ENCODE data around the gene NHSL2. TPM values are rescaled to one million over a fixed set of nuclear protein-coding genes. Genes with fewer than 3 reads are reported as not detected.

NHSL2 gene
- total and polyA plus RNA-seq, 2 experiments from 2014 or later, result 4.7 to 9.5 TPM

DNA sequence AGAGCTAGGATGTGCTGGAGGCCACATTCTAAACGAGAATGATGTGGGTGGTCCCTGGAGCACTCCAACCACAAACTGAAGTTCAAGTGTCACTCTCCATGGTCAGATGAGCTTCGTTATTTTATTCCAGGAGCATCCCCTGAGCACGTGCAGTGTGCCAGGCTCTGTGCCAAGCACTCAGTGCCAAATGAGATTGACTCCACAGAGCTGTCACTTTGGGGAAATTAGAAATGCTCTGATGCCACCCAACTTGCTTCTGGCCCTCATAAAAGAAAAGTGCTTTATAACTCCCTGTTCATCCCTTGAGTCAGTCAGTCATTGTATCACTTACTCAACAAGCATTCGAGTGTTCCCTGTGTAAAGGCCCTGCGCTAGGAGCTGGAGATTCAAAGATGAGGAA, 129.9 kb downstream of the NHSL2 start:
- peaks cover 8% of the 10 kb centered on the region for H3K4me1 Mint-ChIP-seq
- Histone ChIP-seq H3K4me3 (no peak overlapping the region), H2AFZ (no peak overlapping the region), H3F3A (replicated peaks; ENCODE audit: low read depth) (no peaks in the 10 kb centered on the region), H3K36me3 (ENCODE audit: insufficient read depth) (no peaks in the 10 kb centered on the region), H3K4me1 (ENCODE audit: insufficient read depth) (no peaks in the 10 kb centered on the region), H3K9me2 (ENCODE audit: insufficient read depth) (no peaks in the 10 kb centered on the region), H3K4me2 (no peak overlapping the region), H3K27me3 (ENCODE audit: insufficient read depth) (no peaks in the 10 kb centered on the region), H4K20me1 (replicated peaks; ENCODE audit: insufficient read depth) (no peaks in the 10 kb centered on the region), H3K79me2 (replicated peaks; ENCODE audit: insufficient read depth) (no peaks in the 10 kb centered on the region), H3K27ac (ENCODE audit: low read depth) (no peak overlapping the region)
- peaks cover 9% of the 10 kb centered on the region; the same call in 2 of the 3 replicates for H3K36me3 Mint-ChIP-seq (ENCODE audit: low read depth)
- no peak overlapping the region for H3K4me3 Mint-ChIP-seq
- ATAC-seq (no peak), DNase-seq (ENCODE audit: low spot score) (no peak)
- TF ChIP-seq JUNB (IDR thresholded peaks at IDR 0.05; ENCODE audit: unreplicated experiment), result no peak
- TF ChIP-seq ZNF114 (CRISPR knock-in tag; IDR thresholded peaks at IDR 0.05), result no peak
- TF ChIP-seq ZNF331 (CRISPR knock-in tag; IDR thresholded peaks at IDR 0.05; ENCODE audit: low read depth), result no peak
- TF ChIP-seq, protein P1, sequence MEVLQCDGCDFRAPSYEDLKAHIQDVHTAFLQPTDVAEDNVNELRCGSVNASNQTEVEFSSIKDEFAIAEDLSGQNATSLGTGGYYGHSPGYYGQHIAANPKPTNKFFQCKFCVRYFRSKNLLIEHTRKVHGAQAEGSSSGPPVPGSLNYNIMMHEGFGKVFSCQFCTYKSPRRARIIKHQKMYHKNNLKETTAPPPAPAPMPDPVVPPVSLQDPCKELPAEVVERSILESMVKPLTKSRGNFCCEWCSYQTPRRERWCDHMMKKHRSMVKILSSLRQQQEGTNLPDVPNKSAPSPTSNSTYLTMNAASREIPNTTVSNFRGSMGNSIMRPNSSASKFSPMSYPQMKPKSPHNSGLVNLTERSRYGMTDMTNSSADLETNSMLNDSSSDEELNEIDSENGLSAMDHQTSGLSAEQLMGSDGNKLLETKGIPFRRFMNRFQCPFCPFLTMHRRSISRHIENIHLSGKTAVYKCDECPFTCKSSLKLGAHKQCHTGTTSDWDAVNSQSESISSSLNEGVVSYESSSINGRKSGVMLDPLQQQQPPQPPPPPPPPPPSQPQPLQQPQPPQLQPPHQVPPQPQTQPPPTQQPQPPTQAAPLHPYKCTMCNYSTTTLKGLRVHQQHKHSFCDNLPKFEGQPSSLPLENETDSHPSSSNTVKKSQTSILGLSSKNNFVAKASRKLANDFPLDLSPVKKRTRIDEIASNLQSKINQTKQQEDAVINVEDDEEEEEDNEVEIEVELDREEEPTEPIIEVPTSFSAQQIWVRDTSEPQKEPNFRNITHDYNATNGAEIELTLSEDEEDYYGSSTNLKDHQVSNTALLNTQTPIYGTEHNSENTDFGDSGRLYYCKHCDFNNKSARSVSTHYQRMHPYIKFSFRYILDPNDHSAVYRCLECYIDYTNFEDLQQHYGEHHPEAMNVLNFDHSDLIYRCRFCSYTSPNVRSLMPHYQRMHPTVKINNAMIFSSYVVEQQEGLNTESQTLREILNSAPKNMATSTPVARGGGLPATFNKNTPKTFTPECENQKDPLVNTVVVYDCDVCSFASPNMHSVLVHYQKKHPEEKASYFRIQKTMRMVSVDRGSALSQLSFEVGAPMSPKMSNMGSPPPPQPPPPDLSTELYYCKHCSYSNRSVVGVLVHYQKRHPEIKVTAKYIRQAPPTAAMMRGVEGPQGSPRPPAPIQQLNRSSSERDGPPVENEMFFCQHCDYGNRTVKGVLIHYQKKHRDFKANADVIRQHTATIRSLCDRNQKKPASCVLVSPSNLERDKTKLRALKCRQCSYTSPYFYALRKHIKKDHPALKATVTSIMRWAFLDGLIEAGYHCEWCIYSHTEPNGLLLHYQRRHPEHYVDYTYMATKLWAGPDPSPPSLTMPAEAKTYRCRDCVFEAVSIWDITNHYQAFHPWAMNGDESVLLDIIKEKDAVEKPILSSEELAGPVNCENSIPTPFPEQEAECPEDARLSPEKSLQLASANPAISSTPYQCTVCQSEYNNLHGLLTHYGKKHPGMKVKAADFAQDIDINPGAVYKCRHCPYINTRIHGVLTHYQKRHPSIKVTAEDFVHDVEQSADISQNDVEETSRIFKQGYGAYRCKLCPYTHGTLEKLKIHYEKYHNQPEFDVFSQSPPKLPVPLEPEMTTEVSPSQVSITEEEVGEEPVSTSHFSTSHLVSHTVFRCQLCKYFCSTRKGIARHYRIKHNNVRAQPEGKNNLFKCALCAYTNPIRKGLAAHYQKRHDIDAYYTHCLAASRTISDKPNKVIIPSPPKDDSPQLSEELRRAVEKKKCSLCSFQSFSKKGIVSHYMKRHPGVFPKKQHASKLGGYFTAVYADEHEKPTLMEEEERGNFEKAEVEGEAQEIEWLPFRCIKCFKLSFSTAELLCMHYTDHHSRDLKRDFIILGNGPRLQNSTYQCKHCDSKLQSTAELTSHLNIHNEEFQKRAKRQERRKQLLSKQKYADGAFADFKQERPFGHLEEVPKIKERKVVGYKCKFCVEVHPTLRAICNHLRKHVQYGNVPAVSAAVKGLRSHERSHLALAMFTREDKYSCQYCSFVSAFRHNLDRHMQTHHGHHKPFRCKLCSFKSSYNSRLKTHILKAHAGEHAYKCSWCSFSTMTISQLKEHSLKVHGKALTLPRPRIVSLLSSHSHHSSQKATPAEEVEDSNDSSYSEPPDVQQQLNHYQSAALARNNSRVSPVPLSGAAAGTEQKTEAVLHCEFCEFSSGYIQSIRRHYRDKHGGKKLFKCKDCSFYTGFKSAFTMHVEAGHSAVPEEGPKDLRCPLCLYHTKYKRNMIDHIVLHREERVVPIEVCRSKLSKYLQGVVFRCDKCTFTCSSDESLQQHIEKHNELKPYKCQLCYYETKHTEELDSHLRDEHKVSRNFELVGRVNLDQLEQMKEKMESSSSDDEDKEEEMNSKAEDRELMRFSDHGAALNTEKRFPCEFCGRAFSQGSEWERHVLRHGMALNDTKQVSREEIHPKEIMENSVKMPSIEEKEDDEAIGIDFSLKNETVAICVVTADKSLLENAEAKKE (CRISPR knock-in tag; IDR thresholded peaks at IDR 0.05), result no peak
- no peak for TF ChIP-seq CREB1 (CRISPR knock-in tag; IDR thresholded peaks at IDR 0.05; ENCODE audit: low read depth)
- no peak for TF ChIP-seq POLR2AphosphoS5 (IDR thresholded peaks at IDR 0.05; ENCODE audit: low read depth)
- no peak for TF ChIP-seq NANOG (IDR thresholded peaks at IDR 0.05; ENCODE audit: borderline replicate concordance)
- no peak for TF ChIP-seq EZH2 (IDR thresholded peaks at IDR 0.05; ENCODE audit: low read depth, unreplicated experiment)
- TF ChIP-seq, protein P2, sequence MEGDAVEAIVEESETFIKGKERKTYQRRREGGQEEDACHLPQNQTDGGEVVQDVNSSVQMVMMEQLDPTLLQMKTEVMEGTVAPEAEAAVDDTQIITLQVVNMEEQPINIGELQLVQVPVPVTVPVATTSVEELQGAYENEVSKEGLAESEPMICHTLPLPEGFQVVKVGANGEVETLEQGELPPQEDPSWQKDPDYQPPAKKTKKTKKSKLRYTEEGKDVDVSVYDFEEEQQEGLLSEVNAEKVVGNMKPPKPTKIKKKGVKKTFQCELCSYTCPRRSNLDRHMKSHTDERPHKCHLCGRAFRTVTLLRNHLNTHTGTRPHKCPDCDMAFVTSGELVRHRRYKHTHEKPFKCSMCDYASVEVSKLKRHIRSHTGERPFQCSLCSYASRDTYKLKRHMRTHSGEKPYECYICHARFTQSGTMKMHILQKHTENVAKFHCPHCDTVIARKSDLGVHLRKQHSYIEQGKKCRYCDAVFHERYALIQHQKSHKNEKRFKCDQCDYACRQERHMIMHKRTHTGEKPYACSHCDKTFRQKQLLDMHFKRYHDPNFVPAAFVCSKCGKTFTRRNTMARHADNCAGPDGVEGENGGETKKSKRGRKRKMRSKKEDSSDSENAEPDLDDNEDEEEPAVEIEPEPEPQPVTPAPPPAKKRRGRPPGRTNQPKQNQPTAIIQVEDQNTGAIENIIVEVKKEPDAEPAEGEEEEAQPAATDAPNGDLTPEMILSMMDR (conservative IDR thresholded peaks at IDR 0.05; ENCODE audit: low read depth in 2 of 2), result no peak
- TF ChIP-seq, protein P3, sequence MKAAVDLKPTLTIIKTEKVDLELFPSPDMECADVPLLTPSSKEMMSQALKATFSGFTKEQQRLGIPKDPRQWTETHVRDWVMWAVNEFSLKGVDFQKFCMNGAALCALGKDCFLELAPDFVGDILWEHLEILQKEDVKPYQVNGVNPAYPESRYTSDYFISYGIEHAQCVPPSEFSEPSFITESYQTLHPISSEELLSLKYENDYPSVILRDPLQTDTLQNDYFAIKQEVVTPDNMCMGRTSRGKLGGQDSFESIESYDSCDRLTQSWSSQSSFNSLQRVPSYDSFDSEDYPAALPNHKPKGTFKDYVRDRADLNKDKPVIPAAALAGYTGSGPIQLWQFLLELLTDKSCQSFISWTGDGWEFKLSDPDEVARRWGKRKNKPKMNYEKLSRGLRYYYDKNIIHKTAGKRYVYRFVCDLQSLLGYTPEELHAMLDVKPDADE (IDR thresholded peaks at IDR 0.05), result no peak
- no peak for TF ChIP-seq STAT1 (IDR thresholded peaks at IDR 0.05; ENCODE audit: unreplicated experiment)
- TF ChIP-seq EZH2phosphoT487 (IDR thresholded peaks at IDR 0.05; ENCODE audit: unreplicated experiment), result no peak
- TF ChIP-seq, protein P4, sequence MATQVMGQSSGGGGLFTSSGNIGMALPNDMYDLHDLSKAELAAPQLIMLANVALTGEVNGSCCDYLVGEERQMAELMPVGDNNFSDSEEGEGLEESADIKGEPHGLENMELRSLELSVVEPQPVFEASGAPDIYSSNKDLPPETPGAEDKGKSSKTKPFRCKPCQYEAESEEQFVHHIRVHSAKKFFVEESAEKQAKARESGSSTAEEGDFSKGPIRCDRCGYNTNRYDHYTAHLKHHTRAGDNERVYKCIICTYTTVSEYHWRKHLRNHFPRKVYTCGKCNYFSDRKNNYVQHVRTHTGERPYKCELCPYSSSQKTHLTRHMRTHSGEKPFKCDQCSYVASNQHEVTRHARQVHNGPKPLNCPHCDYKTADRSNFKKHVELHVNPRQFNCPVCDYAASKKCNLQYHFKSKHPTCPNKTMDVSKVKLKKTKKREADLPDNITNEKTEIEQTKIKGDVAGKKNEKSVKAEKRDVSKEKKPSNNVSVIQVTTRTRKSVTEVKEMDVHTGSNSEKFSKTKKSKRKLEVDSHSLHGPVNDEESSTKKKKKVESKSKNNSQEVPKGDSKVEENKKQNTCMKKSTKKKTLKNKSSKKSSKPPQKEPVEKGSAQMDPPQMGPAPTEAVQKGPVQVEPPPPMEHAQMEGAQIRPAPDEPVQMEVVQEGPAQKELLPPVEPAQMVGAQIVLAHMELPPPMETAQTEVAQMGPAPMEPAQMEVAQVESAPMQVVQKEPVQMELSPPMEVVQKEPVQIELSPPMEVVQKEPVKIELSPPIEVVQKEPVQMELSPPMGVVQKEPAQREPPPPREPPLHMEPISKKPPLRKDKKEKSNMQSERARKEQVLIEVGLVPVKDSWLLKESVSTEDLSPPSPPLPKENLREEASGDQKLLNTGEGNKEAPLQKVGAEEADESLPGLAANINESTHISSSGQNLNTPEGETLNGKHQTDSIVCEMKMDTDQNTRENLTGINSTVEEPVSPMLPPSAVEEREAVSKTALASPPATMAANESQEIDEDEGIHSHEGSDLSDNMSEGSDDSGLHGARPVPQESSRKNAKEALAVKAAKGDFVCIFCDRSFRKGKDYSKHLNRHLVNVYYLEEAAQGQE (IDR thresholded peaks at IDR 0.05; ENCODE audit: unreplicated experiment), result no peak
- H3K27me3 Mint-ChIP-seq (ENCODE audit: insufficient read depth, low read depth, poor library complexity), result peaks cover 5% of the 10 kb centered on the region
- H3K27ac Mint-ChIP-seq, result no peak overlapping the region
- H3K9me3 Mint-ChIP-seq, result peaks cover 6% of the 10 kb centered on the region

Measured in GM23338 (cell line).